A549 (cell line): ENCODE results near the gene PRDM2. TPM values are rescaled to one million over a fixed set of nuclear protein-coding genes. Genes with fewer than 3 reads are reported as not detected.

Experiments used
- ATAC-seq, 2 experiments: fragments of 200-7000 bp in 1 of 2; fragments of >200 bp in 1 of 2; cut with Nextera tagmentation in 1 of 2; cut with Tn5 transposase in 1 of 2; 3 replicates each; pipeline versions ENCODE4 v1.8.0 to v1.9.1; 2018 to 2020; ENCODE audit warnings: mild to moderate bottlenecking in 1 of 2, moderate library complexity in 1 of 2
- CTCF ChIA-PET: fragments of 300-600 bp; sonication (Branson Sonifier 250); formaldehyde crosslinking; extraction: SDS; loops from one replicate; lab custom pipeline; 2021; ENCODE audit warnings: antibody characterized with exemption, inconsistent platforms; lab: Yijun Ruan, JAX
- POLR2A ChIA-PET: fragments of 350-600 bp; formaldehyde crosslinking; extraction: SDS; loops from one replicate; lab custom pipeline; 2021; ENCODE audit warnings: antibody characterized with exemption, inconsistent platforms; lab: Yijun Ruan, JAX
- DNase-seq, 2 experiments: peaks; one replicate each; pipeline versions ENCODE4 v3.0.0 to v3.0.0-alpha.2; 2011 to 2016; ENCODE audit warnings: low read depth in 1 of 2, low spot score in 1 of 2
- FAIRE-seq: peaks from 2 replicates; lab custom pipeline; 2011; peaks lifted over from hg19 to GRCh38; lab: Jason Lieb, UNC
- H3K27ac ChIP-seq, 2 experiments: fragments of >200 bp; sonication (Bioruptor Twin); formaldehyde crosslinking; 3 replicates each; pipeline ENCODE4 v1.5.1; 2016 to 2017
- H3K4me1 ChIP-seq: fragments of >200 bp; sonication (Bioruptor Twin); formaldehyde crosslinking; 3 replicates; pipeline ENCODE4 v1.6.1; 2016
- H3K4me2 ChIP-seq: fragments of >200 bp; sonication (Bioruptor Twin); formaldehyde crosslinking; 3 replicates; pipeline ENCODE4 v1.6.1; 2016
- H3K4me3 ChIP-seq: fragments of >200 bp; sonication (Bioruptor Twin); formaldehyde crosslinking; 3 replicates; pipeline ENCODE4 v1.5.1; 2016
- H3K9me3 ChIP-seq: fragments of >200 bp; sonication (Bioruptor Twin); formaldehyde crosslinking; 3 replicates; pipeline ENCODE4 v1.6.1; 2016
- CBX2 ChIP-seq: fragments of 200-600 bp; sonication (generic); IDR thresholded peaks from 2 replicates; pipeline ENCODE4 v1.6.1; 2016; ENCODE audit warnings: low read depth, mild to moderate bottlenecking, borderline replicate concordance
- CBX8 ChIP-seq: fragments of 200-600 bp; sonication (generic); IDR thresholded peaks from 2 replicates; pipeline ENCODE4 v1.6.1; 2016
- CHD2 ChIP-seq: fragments of 150-350 bp; IDR thresholded peaks from 2 replicates; pipeline ENCODE4 v1.6.1; 2014; ENCODE audit warnings: low read length; ENCODE audit not compliant: partially characterized antibody
- EHF ChIP-seq: fragments of 250-450 bp; sonication (Bioruptor Pico); IDR thresholded peaks from 2 replicates; pipeline ENCODE4 v1.5.0; 2020; ENCODE audit warnings: mild to moderate bottlenecking
- EP300 ChIP-seq, 2 experiments: fragments of >200 bp; sonication (Bioruptor Twin); formaldehyde crosslinking; IDR thresholded peaks; 2 replicates in 1 of 2; 3 replicates in 1 of 2; pipeline ENCODE4 v1.6.1; 2016 to 2017
- FOSL2 ChIP-seq, 2 experiments: fragments of 450-650 bp in 1 of 2; fragments of >200 bp in 1 of 2; sonication (Bioruptor Twin) in 1 of 2; formaldehyde crosslinking; IDR thresholded peaks; 2 replicates each; pipeline versions ENCODE4 v1.5.0 to v1.6.1; 2016 to 2020; ENCODE audit warnings: mild to moderate bottlenecking in 1 of 2, moderate library complexity in 1 of 2
- GATA3 ChIP-seq: IDR thresholded peaks from 2 replicates; pipeline ENCODE4 v1.6.1; 2012; ENCODE audit warnings: borderline replicate concordance
- HDAC2 ChIP-seq: fragments of 200-600 bp; sonication (generic); IDR thresholded peaks from 2 replicates; pipeline ENCODE4 v1.6.1; 2016
- HOXA7 ChIP-seq: fragments of 250-450 bp; sonication (Bioruptor Pico); IDR thresholded peaks from 2 replicates; pipeline ENCODE4 v1.5.0; 2020; ENCODE audit warnings: mild to moderate bottlenecking, moderate library complexity
- HOXB13 ChIP-seq: fragments of 250-450 bp; sonication (Bioruptor Pico); IDR thresholded peaks from 2 replicates; pipeline ENCODE4 v1.5.0; 2020; ENCODE audit warnings: low read depth, mild to moderate bottlenecking, moderate library complexity
- JUN ChIP-seq, 2 experiments: fragments of >200 bp; sonication (Bioruptor Twin); formaldehyde crosslinking; IDR thresholded peaks; 2 replicates in 1 of 2; 3 replicates in 1 of 2; pipeline ENCODE4 v1.6.1; 2016 to 2017
- MAX ChIP-seq: IDR thresholded peaks from 2 replicates; pipeline ENCODE4 v1.6.1; 2012
- MAZ ChIP-seq: fragments of 150-350 bp; IDR thresholded peaks from 2 replicates; pipeline ENCODE4 v1.6.1; 2014; ENCODE audit warnings: antibody characterized with exemption, low read depth, low read length, borderline replicate concordance
- NFE2L2 ChIP-seq: fragments of 150-350 bp; conservative IDR thresholded peaks from 2 replicates; pipeline ENCODE4 v1.6.1; 2014; ENCODE audit warnings: low read length
- NPAS2 ChIP-seq: fragments of 250-450 bp; sonication (Bioruptor Pico); IDR thresholded peaks from 2 replicates; pipeline ENCODE4 v1.8.0; 2022; ENCODE audit warnings: mild to moderate bottlenecking, moderate library complexity, borderline replicate concordance
- NR3C1 ChIP-seq: fragments of >200 bp; sonication (Bioruptor Twin); formaldehyde crosslinking; IDR thresholded peaks from 3 replicates; pipeline ENCODE4 v1.6.1; 2017
- PHF8 ChIP-seq: fragments of 200-600 bp; sonication (generic); IDR thresholded peaks from 2 replicates; pipeline ENCODE4 v1.6.1; 2016; ENCODE audit warnings: low read depth, mild to moderate bottlenecking, antibody characterized with exemption, moderate library complexity, borderline replicate concordance
- POLR2A ChIP-seq: IDR thresholded peaks from 2 replicates; pipeline ENCODE4 v1.6.1; 2012; ENCODE audit warnings: mild to moderate bottlenecking, low read length
- RCOR1 ChIP-seq: fragments of 150-350 bp; IDR thresholded peaks from 2 replicates; pipeline ENCODE4 v1.6.1; 2014; ENCODE audit warnings: antibody characterized with exemption, low read length, low read depth
- REST ChIP-seq: fragments of 200-600 bp; sonication (generic); IDR thresholded peaks from 2 replicates; pipeline ENCODE4 v1.6.1; 2016; ENCODE audit warnings: antibody characterized with exemption, mild to moderate bottlenecking, moderate library complexity
- RFX5 ChIP-seq: fragments of 450-650 bp; IDR thresholded peaks from 2 replicates; pipeline ENCODE4 v1.7.1; 2014; ENCODE audit warnings: antibody characterized with exemption, mild to moderate bottlenecking, moderate library complexity
- USF2 ChIP-seq: fragments of 450-650 bp; IDR thresholded peaks from 2 replicates; pipeline ENCODE4 v1.6.1; 2014; ENCODE audit warnings: antibody characterized with exemption
- ZC3H11A ChIP-seq: fragments of 450-650 bp; IDR thresholded peaks from 2 replicates; pipeline ENCODE4 v1.6.1; 2014; ENCODE audit warnings: antibody characterized with exemption, mild to moderate bottlenecking
- ZFP36 ChIP-seq: fragments of 450-650 bp; IDR thresholded peaks from 2 replicates; pipeline ENCODE4 v1.6.1; 2014; ENCODE audit warnings: borderline replicate concordance; ENCODE audit not compliant: partially characterized antibody
- ZNF302 ChIP-seq: fragments of 250-450 bp; sonication (Bioruptor Pico); IDR thresholded peaks from 2 replicates; pipeline ENCODE4 v1.9.0; 2021; ENCODE audit warnings: inconsistent platforms, mild to moderate bottlenecking, moderate library complexity
- WGBS: methylation state at CpG from one replicate; pipeline ENCODE4 v1.1.6; 2017; ENCODE audit errors: missing lambda C conversion rate; 5-methylcytosine and 5-hydroxymethylcytosine counted together
- polyA plus RNA-seq, 4 experiments: library from polyadenylated mRNA; depleted of rRNA in 3 of 4; stranded (reverse); fragments of >200 nt; fragmentation: RNase III in 1 of 4; extraction: RNeasy Plus Mini Kit Qiagen cat#74134 plus additional on column Dnase treatment in 1 of 4; gene quantifications; 2 replicates in 3 of 4; 3 replicates in 1 of 4; pipeline ENCODE4 v1.2.3, GENCODE V29; 2011 to 2017
- TF ChIP-seq, protein P1 (sequence below): fragments of 250-450 bp; sonication (Bioruptor Pico); IDR thresholded peaks from 2 replicates; pipeline ENCODE4 v1.5.0; 2020; ENCODE audit warnings: low read depth, mild to moderate bottlenecking, moderate library complexity

Gene PRDM2
- polyA plus RNA-seq, 2 of the 4 experiments (the other 2 are of a cell fraction) = 7.9 to 8.4 TPM

GRCh38 chr1:13772271-13772670, 72.3 kb downstream of the PRDM2 start:
- no peak overlapping the region for H3K27ac ChIP-seq
- H3K4me1 ChIP-seq = peaks cover 2% of the 10 kb centered on the region; the same call in 1 of the 3 replicates
- no peak overlapping the region for H3K4me2 ChIP-seq
- no peak for FAIRE-seq
- POLR2A ChIA-PET = interaction anchor here (0.5 kb wide), 1 partner anchor 11 kb away, joined by 3 read pairs; no protein-coding TSS in a partner anchor
- H3K4me3 ChIP-seq = no peak overlapping the region
- H3K9me3 ChIP-seq = no peaks in the 10 kb centered on the region
- CTCF ChIA-PET = no interaction called here
- TF ChIP-seq NFE2L2 (no peak), PHF8 (no peak), HDAC2 (no peak), EHF (no peak), MAX (no peak), ZNF302 (no peak), HOXB13 (CRISPR knock-in tag) (no peak), FOSL2 (IDR thresholded peaks at IDR 0.05) (no peak), FOSL2 (CRISPR knock-in tag; IDR thresholded peaks at IDR 0.05) (no peak), ZC3H11A (no peak), HOXA7 (CRISPR knock-in tag) (no peak), REST (no peak), NR3C1 (no peak)
- TF ChIP-seq, all 56 proteins: peak for 0
- no peak for ATAC-seq
- DNase-seq = no peak
- WGBS = 91% methylated on average over 4 of the region's 4 CpGs

GRCh38 chr1:13774121-13774520, 74.1 kb downstream of the PRDM2 start:
- POLR2A ChIA-PET = no interaction called here
- no peaks in the 10 kb centered on the region for H3K4me1 ChIP-seq
- H3K4me3 ChIP-seq = no peak overlapping the region
- 96% methylated on average over 2 of the region's 2 CpGs for WGBS
- no peak overlapping the region for H3K27ac ChIP-seq
- DNase-seq (no peak), FAIRE-seq (no peak), ATAC-seq (no peak)
- no peak overlapping the region for H3K4me2 ChIP-seq
- H3K9me3 ChIP-seq = no peaks in the 10 kb centered on the region
- TF ChIP-seq MAZ (no peak), CBX8 (no peak), NFE2L2 (no peak), HDAC2 (no peak), JUN (IDR thresholded peaks at IDR 0.05) (no peak), POLR2A (no peak), EP300 (IDR thresholded peaks at IDR 0.05) (no peak), HOXA7 (CRISPR knock-in tag) (no peak), USF2 (no peak), CBX2 (no peak), GATA3 (no peak), RFX5 (no peak), ZC3H11A (no peak), RCOR1 (no peak), REST (no peak), FOSL2 (IDR thresholded peaks at IDR 0.05) (no peak), FOSL2 (CRISPR knock-in tag; IDR thresholded peaks at IDR 0.05) (no peak), NPAS2 (CRISPR knock-in tag) (no peak), ZFP36 (no peak), CHD2 (no peak)
- TF ChIP-seq, protein P1, sequence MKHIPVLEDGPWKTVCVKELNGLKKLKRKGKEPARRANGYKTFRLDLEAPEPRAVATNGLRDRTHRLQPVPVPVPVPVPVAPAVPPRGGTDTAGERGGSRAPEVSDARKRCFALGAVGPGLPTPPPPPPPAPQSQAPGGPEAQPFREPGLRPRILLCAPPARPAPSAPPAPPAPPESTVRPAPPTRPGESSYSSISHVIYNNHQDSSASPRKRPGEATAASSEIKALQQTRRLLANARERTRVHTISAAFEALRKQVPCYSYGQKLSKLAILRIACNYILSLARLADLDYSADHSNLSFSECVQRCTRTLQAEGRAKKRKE (CRISPR knock-in tag) = no peak
- CTCF ChIA-PET = no interaction called here
